Measurements from ENCODE around the gene SFTPB. TPM values are rescaled to one million over a fixed set of nuclear protein-coding genes. Genes with fewer than 3 reads are reported as not detected.

The SFTPB gene
- total RNA-seq, 1 donor from 2014 or later: not detected

- TF ChIP-seq, protein P1, sequence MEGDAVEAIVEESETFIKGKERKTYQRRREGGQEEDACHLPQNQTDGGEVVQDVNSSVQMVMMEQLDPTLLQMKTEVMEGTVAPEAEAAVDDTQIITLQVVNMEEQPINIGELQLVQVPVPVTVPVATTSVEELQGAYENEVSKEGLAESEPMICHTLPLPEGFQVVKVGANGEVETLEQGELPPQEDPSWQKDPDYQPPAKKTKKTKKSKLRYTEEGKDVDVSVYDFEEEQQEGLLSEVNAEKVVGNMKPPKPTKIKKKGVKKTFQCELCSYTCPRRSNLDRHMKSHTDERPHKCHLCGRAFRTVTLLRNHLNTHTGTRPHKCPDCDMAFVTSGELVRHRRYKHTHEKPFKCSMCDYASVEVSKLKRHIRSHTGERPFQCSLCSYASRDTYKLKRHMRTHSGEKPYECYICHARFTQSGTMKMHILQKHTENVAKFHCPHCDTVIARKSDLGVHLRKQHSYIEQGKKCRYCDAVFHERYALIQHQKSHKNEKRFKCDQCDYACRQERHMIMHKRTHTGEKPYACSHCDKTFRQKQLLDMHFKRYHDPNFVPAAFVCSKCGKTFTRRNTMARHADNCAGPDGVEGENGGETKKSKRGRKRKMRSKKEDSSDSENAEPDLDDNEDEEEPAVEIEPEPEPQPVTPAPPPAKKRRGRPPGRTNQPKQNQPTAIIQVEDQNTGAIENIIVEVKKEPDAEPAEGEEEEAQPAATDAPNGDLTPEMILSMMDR (IDR thresholded peaks at IDR 0.05; ENCODE audit: borderline replicate concordance): no peak
- no peaks in the 10 kb centered on the region for H3K36me3 ChIP-seq
- no peaks in the 10 kb centered on the region for H3K27me3 ChIP-seq (ENCODE audit: low read depth)
- no peak for DNase-seq
- H3K4me1 ChIP-seq: peaks cover 20% of the 10 kb centered on the region
- H3K27ac ChIP-seq (replicated peaks): no peak overlapping the region
- intact Hi-C loops (cut with micrococcal nuclease): loop anchor here (10.0 kb wide), 1 partner anchor 57 kb away; no protein-coding TSS in a partner anchor
- no peaks in the 10 kb centered on the region for H3K9me3 ChIP-seq (replicated peaks)
- no peak overlapping the region for H3K4me3 ChIP-seq
Observed at GRCh38 chr2:85702172-85702571, 34.2 kb upstream of the SFTPB start.

- no peak for DNase-seq
- Histone ChIP-seq H3K27ac (replicated peaks) (no peak overlapping the region), H3K4me3 (no peak overlapping the region), H3K4me1 (no peaks in the 10 kb centered on the region), H3K27me3 (ENCODE audit: low read depth) (no peaks in the 10 kb centered on the region), H3K36me3 (no peaks in the 10 kb centered on the region), H3K9me3 (replicated peaks) (no peaks in the 10 kb centered on the region)
- intact Hi-C loops (cut with micrococcal nuclease): no loop called here
- TF ChIP-seq, protein P1 (IDR thresholded peaks at IDR 0.05; ENCODE audit: borderline replicate concordance): no peak
Observed at GRCh38 chr2:85699325-85699724, 31.3 kb upstream of the SFTPB start.

DNA sequence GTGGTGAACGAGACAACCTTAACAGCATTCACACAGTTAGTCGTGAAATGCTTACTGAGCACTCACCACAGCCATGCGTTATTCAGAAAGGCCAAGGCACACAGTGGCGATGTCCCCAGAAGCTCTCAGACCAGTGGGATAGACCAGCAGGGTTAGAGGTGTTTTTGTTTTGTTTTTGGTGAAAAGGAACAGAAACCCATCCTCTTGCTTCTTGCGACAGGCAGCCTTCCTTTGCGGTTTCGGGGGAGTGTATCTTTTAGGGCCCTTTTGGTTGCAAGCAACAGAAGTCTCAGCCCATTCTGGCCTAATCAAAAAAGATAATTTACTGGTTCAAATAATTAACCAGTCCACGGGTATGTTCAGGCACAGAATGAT, 30.9 kb upstream of the SFTPB start:
- Histone ChIP-seq H3K9me3 (replicated peaks) (no peaks in the 10 kb centered on the region), H3K27ac (replicated peaks) (no peak overlapping the region), H3K36me3 (no peaks in the 10 kb centered on the region), H3K4me1 (no peaks in the 10 kb centered on the region), H3K4me3 (no peak overlapping the region), H3K27me3 (ENCODE audit: low read depth) (no peaks in the 10 kb centered on the region)
- no peak for DNase-seq
- intact Hi-C loops (cut with micrococcal nuclease): no loop called here
- TF ChIP-seq, protein P1 (IDR thresholded peaks at IDR 0.05; ENCODE audit: borderline replicate concordance): no peak

DNA sequence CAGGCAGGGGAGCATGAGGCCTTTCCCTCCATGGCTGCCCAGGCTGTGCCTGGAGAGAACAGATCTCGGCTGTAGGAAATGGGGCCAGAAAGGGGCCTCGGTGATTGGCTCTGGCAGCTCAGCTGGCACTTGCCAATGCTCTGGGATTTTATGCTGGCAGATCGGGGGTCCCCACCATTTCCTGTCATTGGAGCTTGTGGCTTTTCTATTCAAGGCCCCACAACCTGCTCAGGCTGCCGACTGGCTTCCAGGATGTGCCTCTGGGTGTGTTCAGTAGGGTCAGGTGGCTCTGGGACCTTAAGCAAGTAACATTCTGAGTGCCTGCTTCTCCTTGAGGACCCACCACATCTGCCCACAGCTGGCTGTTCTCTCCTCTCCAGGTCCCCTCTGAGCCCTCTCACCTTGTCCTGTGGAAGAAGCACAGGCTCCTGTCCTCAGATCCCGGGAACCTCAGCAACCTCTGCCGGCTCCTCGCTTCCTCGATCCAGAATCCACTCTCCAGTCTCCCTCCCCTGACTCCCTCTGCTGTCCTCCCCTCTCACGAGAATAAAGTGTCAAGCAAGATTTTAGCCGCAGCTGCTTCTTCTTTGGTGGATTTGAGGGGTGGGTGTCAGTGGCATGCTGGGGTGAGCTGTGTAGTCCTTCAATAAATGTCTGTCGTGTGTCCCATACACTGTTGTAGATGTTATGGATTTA, 30.3 kb upstream of the SFTPB start:
- TF ChIP-seq, protein P1 (IDR thresholded peaks at IDR 0.05; ENCODE audit: borderline replicate concordance): no peak
- Histone ChIP-seq H3K27ac (replicated peaks) (no peak overlapping the region), H3K27me3 (ENCODE audit: low read depth) (no peaks in the 10 kb centered on the region), H3K4me1 (no peaks in the 10 kb centered on the region), H3K9me3 (replicated peaks) (no peaks in the 10 kb centered on the region), H3K36me3 (no peaks in the 10 kb centered on the region), H3K4me3 (no peak overlapping the region)
- intact Hi-C loops (cut with micrococcal nuclease): no loop called here
- DNase-seq: no peak

- TF ChIP-seq, protein P1 (IDR thresholded peaks at IDR 0.05; ENCODE audit: borderline replicate concordance): no peak
- H3K36me3 ChIP-seq: no peaks in the 10 kb centered on the region
- no peak overlapping the region for H3K4me3 ChIP-seq
- no peaks in the 10 kb centered on the region for H3K4me1 ChIP-seq
- no peaks in the 10 kb centered on the region for H3K27me3 ChIP-seq (ENCODE audit: low read depth)
- H3K27ac ChIP-seq (replicated peaks): no peak overlapping the region
- intact Hi-C loops (cut with micrococcal nuclease): no loop called here
- no peak for DNase-seq
- no peaks in the 10 kb centered on the region for H3K9me3 ChIP-seq (replicated peaks)
Observed at GRCh38 chr2:85697716-85698115, 29.7 kb upstream of the SFTPB start.
